Panc1 (cell line): ENCODE results near the gene SLCO3A1.

Experiments used
- POLR2AphosphoS5 ChIP-seq: IDR thresholded peaks from 2 replicates; pipeline ENCODE4 v1.6.1; 2012; ENCODE audit warnings: mild to moderate bottlenecking, low read depth, low read length, moderate library complexity
- SIN3A ChIP-seq: IDR thresholded peaks from 2 replicates; pipeline ENCODE4 v1.6.1; 2012; ENCODE audit warnings: low read depth, mild to moderate bottlenecking, low read length, moderate library complexity, borderline replicate concordance; ENCODE audit not compliant: insufficient read depth
- TF ChIP-seq, protein P1 (sequence below): fragments of 450-650 bp; IDR thresholded peaks from 2 replicates; pipeline ENCODE4 v1.5.1; 2017; ENCODE audit warnings: mild to moderate bottlenecking

DNA sequence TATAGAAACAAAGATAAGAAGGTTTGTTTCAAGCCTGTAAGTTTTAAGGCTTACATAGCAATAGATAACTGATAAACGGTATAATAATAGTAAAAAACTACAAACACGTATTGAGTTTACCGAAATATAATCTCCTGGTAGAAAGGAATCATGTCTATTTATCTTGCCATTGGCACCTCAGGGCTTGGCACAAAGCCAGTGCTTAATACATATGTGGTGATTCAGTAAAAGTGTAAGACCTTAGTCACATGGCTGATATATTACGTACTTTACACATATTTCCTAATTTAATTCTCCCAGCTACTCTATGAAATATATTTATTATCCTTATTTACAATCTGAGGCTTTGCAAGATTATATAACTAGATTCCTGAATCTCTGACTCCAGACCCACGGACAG lies 32.0 kb upstream of the SLCO3A1 start:
- TF ChIP-seq, protein P1, sequence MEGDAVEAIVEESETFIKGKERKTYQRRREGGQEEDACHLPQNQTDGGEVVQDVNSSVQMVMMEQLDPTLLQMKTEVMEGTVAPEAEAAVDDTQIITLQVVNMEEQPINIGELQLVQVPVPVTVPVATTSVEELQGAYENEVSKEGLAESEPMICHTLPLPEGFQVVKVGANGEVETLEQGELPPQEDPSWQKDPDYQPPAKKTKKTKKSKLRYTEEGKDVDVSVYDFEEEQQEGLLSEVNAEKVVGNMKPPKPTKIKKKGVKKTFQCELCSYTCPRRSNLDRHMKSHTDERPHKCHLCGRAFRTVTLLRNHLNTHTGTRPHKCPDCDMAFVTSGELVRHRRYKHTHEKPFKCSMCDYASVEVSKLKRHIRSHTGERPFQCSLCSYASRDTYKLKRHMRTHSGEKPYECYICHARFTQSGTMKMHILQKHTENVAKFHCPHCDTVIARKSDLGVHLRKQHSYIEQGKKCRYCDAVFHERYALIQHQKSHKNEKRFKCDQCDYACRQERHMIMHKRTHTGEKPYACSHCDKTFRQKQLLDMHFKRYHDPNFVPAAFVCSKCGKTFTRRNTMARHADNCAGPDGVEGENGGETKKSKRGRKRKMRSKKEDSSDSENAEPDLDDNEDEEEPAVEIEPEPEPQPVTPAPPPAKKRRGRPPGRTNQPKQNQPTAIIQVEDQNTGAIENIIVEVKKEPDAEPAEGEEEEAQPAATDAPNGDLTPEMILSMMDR: no peak
- TF ChIP-seq POLR2AphosphoS5 (no peak), SIN3A (no peak)
